H9 (cell line): ENCODE measurements around the gene CTNNB1. TPM values are rescaled to one million over a fixed set of nuclear protein-coding genes. Genes with fewer than 3 reads are reported as not detected.

Source experiments
- DNase-seq: peaks from one replicate; pipeline ENCODE4 v3.0.0-alpha.2; 2017
- H2AFZ ChIP-seq: one replicate; pipeline ENCODE4 v1.6.1; 2013; ENCODE audit warnings: mild to moderate bottlenecking, low read length, control low read depth, moderate library complexity
- H2AK5ac ChIP-seq: 2 replicates; pipeline ENCODE4 v1.6.1; 2013; ENCODE audit warnings: low read length, control low read depth, mixed read lengths; ENCODE audit not compliant: insufficient read length
- H2BK120ac ChIP-seq: one replicate; pipeline ENCODE4 v1.6.1; 2013; ENCODE audit warnings: low read depth, mild to moderate bottlenecking, low read length, control low read depth, inconsistent platforms; ENCODE audit not compliant: poor library complexity, severe bottlenecking
- H2BK12ac ChIP-seq: 2 replicates; pipeline ENCODE4 v1.6.1; 2013; ENCODE audit warnings: low read length, control low read depth, mixed read lengths, low read depth; ENCODE audit not compliant: insufficient read length
- H2BK15ac ChIP-seq: 2 replicates; pipeline ENCODE4 v1.6.1; 2013; ENCODE audit warnings: low read depth, low read length, control low read depth
- H2BK20ac ChIP-seq: one replicate; pipeline ENCODE4 v1.6.1; 2013; ENCODE audit warnings: low read depth, mild to moderate bottlenecking, low read length, control low read depth, inconsistent platforms; ENCODE audit not compliant: poor library complexity, severe bottlenecking
- H2BK5ac ChIP-seq: 2 replicates; pipeline ENCODE4 v1.6.1; 2013; ENCODE audit warnings: low read length, control low read depth, mixed read lengths; ENCODE audit not compliant: insufficient read length
- H3K14ac ChIP-seq: 2 replicates; pipeline ENCODE4 v1.6.1; 2013; ENCODE audit warnings: low read length, control low read depth; ENCODE audit not compliant: insufficient read depth
- H3K18ac ChIP-seq: 2 replicates; pipeline ENCODE4 v1.6.1; 2013; ENCODE audit warnings: low read depth, mild to moderate bottlenecking, mixed read lengths, low read length, control low read depth; ENCODE audit not compliant: insufficient read length
- H3K23ac ChIP-seq: 2 replicates; pipeline ENCODE4 v1.6.1; 2013; ENCODE audit warnings: low read length, control low read depth, mixed read lengths, low read depth; ENCODE audit not compliant: insufficient read length
- H3K23me2 ChIP-seq: 2 replicates; pipeline ENCODE4 v1.6.1; 2013; ENCODE audit warnings: low read depth, mild to moderate bottlenecking, mixed read lengths, low read length, control low read depth; ENCODE audit not compliant: insufficient read length, poor library complexity, severe bottlenecking
- H3K27ac ChIP-seq: 2 replicates; pipeline ENCODE4 v1.5.1; 2013; ENCODE audit warnings: low read length, control low read depth, mixed read lengths, low read depth; ENCODE audit not compliant: insufficient read length
- H3K27me3 ChIP-seq: 2 replicates; pipeline ENCODE4 v1.6.1; 2013; ENCODE audit warnings: low read length, control low read depth, inconsistent platforms; ENCODE audit not compliant: insufficient read depth
- H3K4ac ChIP-seq: 2 replicates; pipeline ENCODE4 v1.6.1; 2013; ENCODE audit warnings: low read depth, mild to moderate bottlenecking, control low read depth, inconsistent platforms, low read length, moderate library complexity
- H3K4me1 ChIP-seq: 2 replicates; pipeline ENCODE4 v1.6.1; 2013; ENCODE audit warnings: low read length, control low read depth, inconsistent platforms; ENCODE audit not compliant: insufficient read depth
- H3K4me2 ChIP-seq: 2 replicates; pipeline ENCODE4 v1.6.1; 2013; ENCODE audit warnings: low read length, control low read depth, mixed read lengths; ENCODE audit not compliant: insufficient read length, insufficient read depth
- H3K56ac ChIP-seq: 2 replicates; pipeline ENCODE4 v1.6.1; 2013; ENCODE audit warnings: low read depth, mild to moderate bottlenecking, mixed read lengths, low read length, control low read depth; ENCODE audit not compliant: insufficient read length
- H3K79me1 ChIP-seq: 2 replicates; pipeline ENCODE4 v1.6.1; 2013; ENCODE audit warnings: low read depth, mild to moderate bottlenecking, moderate library complexity, low read length, control low read depth, inconsistent platforms; ENCODE audit not compliant: insufficient read depth, poor library complexity, severe bottlenecking
- H3K79me2 ChIP-seq: 2 replicates; pipeline ENCODE4 v1.6.1; 2013; ENCODE audit warnings: low read length, control low read depth, inconsistent platforms; ENCODE audit not compliant: insufficient read depth
- H3K9ac ChIP-seq: 2 replicates; pipeline ENCODE4 v1.6.1; 2013; ENCODE audit warnings: low read length, control low read depth, mixed read lengths; ENCODE audit not compliant: insufficient read length; ENCODE audit errors: extremely low read depth
- H3K9me3 ChIP-seq: one replicate; pipeline ENCODE4 v1.6.1; 2013; ENCODE audit warnings: low read depth, low read length, inconsistent platforms; ENCODE audit not compliant: control insufficient read depth
- H3T11ph ChIP-seq: one replicate; pipeline ENCODE4 v1.6.1; 2013; ENCODE audit warnings: mild to moderate bottlenecking, low read length, control low read depth, inconsistent platforms
- H4K20me1 ChIP-seq: one replicate; pipeline ENCODE4 v1.6.1; 2013; ENCODE audit not compliant: control insufficient read depth, insufficient read length, insufficient read depth
- H4K5ac ChIP-seq: 2 replicates; pipeline ENCODE4 v1.6.1; 2013; ENCODE audit warnings: low read depth, mild to moderate bottlenecking, mixed read lengths, low read length, control low read depth; ENCODE audit not compliant: insufficient read length
- H4K8ac ChIP-seq: replicated peaks from 2 replicates; pipeline ENCODE4 v1.6.1; 2013; ENCODE audit warnings: low read length, control low read depth, mixed read lengths, low read depth; ENCODE audit not compliant: insufficient read length
- H4K91ac ChIP-seq: 2 replicates; pipeline ENCODE4 v1.6.1; 2013; ENCODE audit warnings: low read depth, mild to moderate bottlenecking, moderate library complexity, mixed read lengths, low read length, control low read depth; ENCODE audit not compliant: insufficient read length
- H3K27ac Mint-ChIP-seq, 3 experiments: 2 replicates in 2 of 3; 3 replicates in 1 of 3; pipeline ENCODE4 v1.8.0; 2020 to 2021; ENCODE audit warnings: mixed read lengths in 3 of 3, mild to moderate bottlenecking in 1 of 3, moderate library complexity in 1 of 3
- H3K27me3 Mint-ChIP-seq: 2 replicates; pipeline ENCODE4 v1.8.0; 2021; ENCODE audit warnings: low read depth, mild to moderate bottlenecking, moderate library complexity, mixed read lengths
- H3K36me3 Mint-ChIP-seq, 3 experiments: 2 replicates in 2 of 3; 3 replicates in 1 of 3; pipeline ENCODE4 v1.8.0; 2020 to 2021; ENCODE audit warnings: low read depth in 3 of 3, mixed read lengths in 3 of 3; ENCODE audit not compliant: insufficient read depth in 1 of 3
- H3K4me1 Mint-ChIP-seq, 2 experiments: 2 replicates each; pipeline ENCODE4 v1.8.0; 2020; ENCODE audit warnings: mixed read lengths in 2 of 2
- H3K4me3 Mint-ChIP-seq, 2 experiments: 2 replicates in 1 of 2; 3 replicates in 1 of 2; pipeline ENCODE4 v1.8.0; 2020 to 2021; ENCODE audit warnings: mild to moderate bottlenecking in 2 of 2, mixed read lengths in 2 of 2, moderate library complexity in 1 of 2
- H3K9me3 Mint-ChIP-seq, 2 experiments: 2 replicates in 1 of 2; 3 replicates in 1 of 2; pipeline ENCODE4 v1.8.0; 2020; ENCODE audit warnings: mild to moderate bottlenecking in 2 of 2, mixed read lengths in 2 of 2, moderate library complexity in 1 of 2
- CTCF ChIP-seq: fragments of 200-600 bp; sonication (generic); conservative IDR thresholded peaks from 3 replicates; pipeline ENCODE4 v1.8.0; 2021; ENCODE audit warnings: antibody characterized with exemption, mild to moderate bottlenecking
- WGBS: extraction: QIAGEN DNeasy Blood & Tissue Kit; methylation state at CpG from one replicate; pipeline ENCODE4 v1.1.7; 2013; ENCODE audit warnings: missing lambda C conversion rate, low lambda C conversion rate, mixed read lengths; ENCODE audit not compliant: insufficient read length; ENCODE audit errors: extremely low coverage; 5-methylcytosine and 5-hydroxymethylcytosine counted together
- total RNA-seq: library from RNA; stranded (reverse); gene quantifications from 2 replicates; pipeline ENCODE4 v1.2.1, GENCODE V29; 2021

Gene CTNNB1
- total RNA-seq, 1 experiment from 2014 or later = 500 TPM

- Histone ChIP-seq H4K91ac (no peak overlapping the region), H2BK120ac (no peak overlapping the region), H3K56ac (no peak overlapping the region), H3K18ac (no peak overlapping the region), H3K4me2 (no peak overlapping the region), H2AFZ (no peak overlapping the region), H3K27me3 (no peaks in the 10 kb centered on the region), H3K23me2 (no peaks in the 10 kb centered on the region), H4K20me1 (no peaks in the 10 kb centered on the region), H3K4me1 (peaks cover 8% of the 10 kb centered on the region; the same call in 1 of the 2 replicates), H3T11ph (no peak overlapping the region), H3K23ac (no peak overlapping the region), H2AK5ac (no peak overlapping the region), H2BK12ac (no peak overlapping the region), H3K9ac (no peak overlapping the region), H2BK20ac (no peak overlapping the region), H3K9me3 (no peaks in the 10 kb centered on the region), H3K79me1 (no peaks in the 10 kb centered on the region), H4K5ac (no peak overlapping the region), H4K8ac (no peak overlapping the region), H3K27ac (no peak overlapping the region), H2BK5ac (no peak overlapping the region), H3K79me2 (no peaks in the 10 kb centered on the region), H3K4ac (no peak overlapping the region), H3K14ac (no peak overlapping the region), H2BK15ac (no peak overlapping the region)
- Mint-ChIP-seq H3K9me3 (no peaks in the 10 kb centered on the region), H3K36me3 (peaks cover 0 to 1% (median 0%) of the 10 kb centered on the region in 3 experiments; a peak in 2 of 7 replicates), H3K4me1 (peaks cover 6 to 10% of the 10 kb centered on the region in 2 experiments), H3K27me3 (no peaks in the 10 kb centered on the region), H3K4me3 (no peak overlapping the region), H3K27ac (no peak overlapping the region; a peak in 1 of 7 replicates)
- TF ChIP-seq CTCF = no peak
- DNase-seq = no peak
- WGBS = no CpG with 5 or more reads among the region's 3 CpGs
Observed at GRCh38 chr3:41162541-41162940, 36.8 kb upstream of the CTNNB1 start.
